K562 (cell line): ENCODE measurements around the gene SLC4A2. TPM values are rescaled to one million over a fixed set of nuclear protein-coding genes. Genes with fewer than 3 reads are reported as not detected.

Experiments used
- ARNT ChIP-seq, 2 experiments: fragments of 450-650 bp; IDR thresholded peaks; 2 replicates each; pipeline ENCODE4 v1.6.1; 2016; ENCODE audit warnings: mild to moderate bottlenecking in 1 of 2
- CHD1 ChIP-seq: fragments of 200-600 bp; sonication (generic); IDR thresholded peaks from one replicate; pipeline ENCODE4 v1.6.1; 2012; ENCODE audit warnings: mild to moderate bottlenecking, moderate library complexity, low read length, inconsistent platforms
- EP400 ChIP-seq: fragments of 450-650 bp; IDR thresholded peaks from 2 replicates; pipeline ENCODE4 v1.6.1; 2017; ENCODE audit warnings: antibody characterized with exemption, mild to moderate bottlenecking, moderate library complexity
- FOXA3 ChIP-seq, 2 experiments: fragments of 450-650 bp in 1 of 2; sonication (generic) in 1 of 2; formaldehyde crosslinking; IDR thresholded peaks in 1 of 2; conservative IDR thresholded peaks in 1 of 2; 2 replicates each; pipeline versions ENCODE4 v1.4.0 to v1.8.0; 2020 to 2022; ENCODE audit warnings: mild to moderate bottlenecking in 2 of 2, missing genetic modification reagents in 1 of 2
- GMEB1 ChIP-seq: fragments of 250-450 bp; sonication (Bioruptor Pico); IDR thresholded peaks from 2 replicates; pipeline ENCODE4 v1.4.0; 2020; ENCODE audit warnings: mild to moderate bottlenecking
- GTF2A2 ChIP-seq: IDR thresholded peaks from 2 replicates; pipeline ENCODE4 v1.6.1; 2016; ENCODE audit warnings: mild to moderate bottlenecking, missing genetic modification characterization, missing compliant biosample characterization
- HDAC8 ChIP-seq: fragments of 450-650 bp; IDR thresholded peaks from 2 replicates; pipeline ENCODE4 v1.6.1; 2016; ENCODE audit warnings: mild to moderate bottlenecking, missing genetic modification characterization, moderate library complexity, missing compliant biosample characterization
- HOMEZ ChIP-seq: fragments of 250-450 bp; sonication (Bioruptor Pico); IDR thresholded peaks from 2 replicates; pipeline ENCODE4 v1.4.0; 2020; ENCODE audit warnings: mild to moderate bottlenecking, moderate library complexity
- KLF13 ChIP-seq: fragments of 450-650 bp; IDR thresholded peaks from 2 replicates; pipeline ENCODE4 v1.6.1; 2016; ENCODE audit warnings: missing genetic modification characterization, low read depth, mild to moderate bottlenecking, missing compliant biosample characterization, moderate library complexity, borderline replicate concordance
- LEF1 ChIP-seq: fragments of 450-650 bp; IDR thresholded peaks from 2 replicates; pipeline ENCODE4 v1.6.1; 2016; ENCODE audit warnings: mild to moderate bottlenecking
- MAFF ChIP-seq: IDR thresholded peaks from 2 replicates; pipeline ENCODE4 v1.6.1; 2012; ENCODE audit warnings: low read length, improper control_type of control experiment
- MTA1 ChIP-seq: fragments of 450-650 bp; IDR thresholded peaks from 2 replicates; pipeline ENCODE4 v1.6.1; 2017; ENCODE audit warnings: borderline replicate concordance
- MTA2 ChIP-seq: fragments of 450-650 bp; IDR thresholded peaks from 2 replicates; pipeline ENCODE4 v1.6.1; 2016; ENCODE audit warnings: low read depth
- MXI1 ChIP-seq: IDR thresholded peaks from 2 replicates; pipeline ENCODE4 v1.6.1; 2011; ENCODE audit warnings: low read depth, mild to moderate bottlenecking, improper control_type of control experiment, low read length
- NCOA4 ChIP-seq: fragments of 450-650 bp; IDR thresholded peaks from 2 replicates; pipeline ENCODE4 v1.6.1; 2018; ENCODE audit warnings: mild to moderate bottlenecking; ENCODE audit not compliant: partially characterized antibody
- RBFOX2 ChIP-seq: fragments of 200-400 bp; formaldehyde crosslinking; IDR thresholded peaks from 2 replicates; pipeline ENCODE4 v1.6.1; 2017; ENCODE audit warnings: low read depth, mild to moderate bottlenecking, low read length, moderate library complexity
- TCFL5 ChIP-seq: fragments of 250-450 bp; sonication (Bioruptor Pico); conservative IDR thresholded peaks from 2 replicates; pipeline ENCODE4 v1.6.1; 2021; ENCODE audit warnings: mild to moderate bottlenecking, moderate library complexity, matching md5 sums
- TRIM24 ChIP-seq, 2 experiments: fragments of 450-650 bp; IDR thresholded peaks; 2 replicates each; pipeline ENCODE4 v1.6.1; 2016
- ZNF354B ChIP-seq: fragments of 250-450 bp; sonication (Bioruptor Pico); IDR thresholded peaks from 2 replicates; pipeline ENCODE4 v1.4.0; 2020
- ZNF668 ChIP-seq: fragments of 250-450 bp; sonication (Bioruptor Pico); IDR thresholded peaks from 2 replicates; pipeline ENCODE4 v1.8.0; 2022; ENCODE audit warnings: mild to moderate bottlenecking, inconsistent platforms
- ZSCAN32 ChIP-seq: fragments of 450-650 bp; formaldehyde crosslinking; IDR thresholded peaks from 2 replicates; pipeline ENCODE4 v1.4.0; 2020; ENCODE audit warnings: mild to moderate bottlenecking, moderate library complexity
- polyA plus RNA-seq, 8 experiments: library from polyadenylated mRNA; depleted of rRNA in 4 of 8; stranded (reverse) in 5 of 8; unstranded in 3 of 8; fragments of >200 nt; fragmentation: Nextera tagmentation in 2 of 8; fragmentation: Illumina TruSeq in 1 of 8; extraction: Ambion mirVana in 2 of 8; extraction: Trizol in 1 of 8; gene quantifications; 2 replicates each; pipeline versions ENCODE4 v1.2.1 to v1.2.3, GENCODE V29; 2011 to 2014; ENCODE audit warnings: inconsistent platforms in 1 of 8, missing spikeins in 1 of 8
- total RNA-seq, 7 experiments: library from RNA; depleted of rRNA in 6 of 7; stranded (reverse); fragments of >200 nt in 6 of 7; fragmentation: Illumina TruSeq in 2 of 7; extraction: Trizol in 2 of 7; gene quantifications; 2 replicates each; pipeline versions ENCODE4 v1.2.1 to v1.2.3, GENCODE V29; 2011 to 2021; ENCODE audit warnings: low replicate concordance in 1 of 7
- TF ChIP-seq, protein P1 (sequence below): fragments of 450-650 bp; IDR thresholded peaks from 2 replicates; pipeline ENCODE4 v1.6.1; 2018; ENCODE audit not compliant: partially characterized antibody

SLC4A2 gene
- total and polyA plus RNA-seq, 9 of the 15 experiments (the other 6 are each of a cell fraction or from before 2014, with no cell fraction given), result 11.4 to 375 (median 130) TPM

DNA sequence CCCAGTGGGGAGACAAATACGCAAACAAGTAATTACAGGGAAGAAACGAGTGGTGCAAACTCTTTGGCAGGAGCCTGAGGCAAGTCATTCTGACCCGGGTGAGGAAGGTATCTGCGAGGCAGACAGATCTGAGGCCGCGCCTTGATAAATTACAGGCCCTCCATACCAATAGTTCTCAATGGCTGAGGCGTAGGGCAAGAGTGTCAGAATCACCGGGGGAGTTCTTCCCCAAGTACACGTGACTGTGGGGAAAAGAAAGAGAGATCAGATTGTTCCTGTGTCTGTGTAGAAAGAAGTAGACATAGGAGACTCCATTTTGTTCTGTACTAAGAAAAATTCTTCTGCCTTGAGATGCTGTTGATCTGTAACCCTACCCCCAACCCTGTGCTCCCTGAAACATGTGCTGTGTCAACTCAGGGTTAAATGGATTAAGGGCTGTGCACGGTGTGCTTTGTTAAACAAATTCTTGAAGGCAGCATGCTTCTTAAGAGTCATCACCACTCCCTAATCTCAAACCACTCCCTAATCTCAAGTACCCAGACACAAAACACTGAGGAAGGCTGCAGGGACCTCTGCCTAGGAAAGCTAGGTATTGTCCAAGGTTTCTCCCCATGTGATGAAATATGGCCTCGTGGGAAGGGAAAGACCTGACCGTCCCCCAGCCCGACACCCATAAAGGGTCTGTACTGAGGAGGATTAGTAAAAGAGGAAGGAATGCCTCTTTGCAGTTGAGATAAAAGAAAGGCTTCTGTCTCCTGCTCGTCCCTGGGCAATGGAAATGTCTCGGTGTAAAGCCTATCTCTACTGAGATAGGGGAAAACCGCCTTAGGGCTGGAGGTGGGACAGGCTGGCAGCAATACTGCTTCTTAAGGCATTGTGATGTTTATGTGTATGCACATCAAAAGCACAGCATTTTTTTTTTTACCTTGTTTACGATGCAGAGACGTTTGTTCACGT lies 32.3 kb upstream of the SLC4A2 start (continued):
- TF ChIP-seq, protein P1, sequence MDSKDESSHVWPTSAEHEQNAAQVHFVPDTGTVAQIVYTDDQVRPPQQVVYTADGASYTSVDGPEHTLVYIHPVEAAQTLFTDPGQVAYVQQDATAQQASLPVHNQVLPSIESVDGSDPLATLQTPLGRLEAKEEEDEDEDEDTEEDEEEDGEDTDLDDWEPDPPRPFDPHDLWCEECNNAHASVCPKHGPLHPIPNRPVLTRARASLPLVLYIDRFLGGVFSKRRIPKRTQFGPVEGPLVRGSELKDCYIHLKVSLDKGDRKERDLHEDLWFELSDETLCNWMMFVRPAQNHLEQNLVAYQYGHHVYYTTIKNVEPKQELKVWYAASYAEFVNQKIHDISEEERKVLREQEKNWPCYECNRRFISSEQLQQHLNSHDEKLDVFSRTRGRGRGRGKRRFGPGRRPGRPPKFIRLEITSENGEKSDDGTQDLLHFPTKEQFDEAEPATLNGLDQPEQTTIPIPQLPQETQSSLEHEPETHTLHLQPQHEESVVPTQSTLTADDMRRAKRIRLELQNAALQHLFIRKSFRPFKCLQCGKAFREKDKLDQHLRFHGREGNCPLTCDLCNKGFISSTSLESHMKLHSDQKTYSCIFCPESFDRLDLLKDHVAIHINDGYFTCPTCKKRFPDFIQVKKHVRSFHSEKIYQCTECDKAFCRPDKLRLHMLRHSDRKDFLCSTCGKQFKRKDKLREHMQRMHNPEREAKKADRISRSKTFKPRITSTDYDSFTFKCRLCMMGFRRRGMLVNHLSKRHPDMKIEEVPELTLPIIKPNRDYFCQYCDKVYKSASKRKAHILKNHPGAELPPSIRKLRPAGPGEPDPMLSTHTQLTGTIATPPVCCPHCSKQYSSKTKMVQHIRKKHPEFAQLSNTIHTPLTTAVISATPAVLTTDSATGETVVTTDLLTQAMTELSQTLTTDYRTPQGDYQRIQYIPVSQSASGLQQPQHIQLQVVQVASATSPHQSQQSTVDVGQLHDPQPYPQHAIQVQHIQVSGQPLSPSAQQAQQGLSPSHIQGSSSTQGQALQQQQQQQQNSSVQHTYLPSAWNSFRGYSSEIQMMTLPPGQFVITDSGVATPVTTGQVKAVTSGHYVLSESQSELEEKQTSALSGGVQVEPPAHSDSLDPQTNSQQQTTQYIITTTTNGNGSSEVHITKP, result peak; percentile 84
- TF ChIP-seq HDAC8 (tag) (peak; percentile 95), CHD1 (peak; percentile 56), NCOA4 (peak; percentile 4), GMEB1 (CRISPR knock-in tag) (peak; percentile 70), RBFOX2 (peak; percentile 37; the same call in 1 of the 2 replicates), GTF2A2 (tag) (peak; percentile 93), FOXA3 (CRISPR knock-in tag; conservative IDR thresholded peaks at IDR 0.05 in 1 of 2, IDR thresholded peaks at IDR 0.05 in 1 of 2) (peak; percentile 30 to 57; a peak in 2 of 4 replicates), MAFF (peak; percentile 7; the same call in 1 of the 2 replicates), ZNF668 (CRISPR knock-in tag) (peak; percentile 92), KLF13 (peak; percentile 68; the same call in 1 of the 2 replicates), ARNT (IDR thresholded peaks at IDR 0.05) (peak in 1 of 2 experiments; percentile 12; a peak in 2 of 4 replicates), TCFL5 (CRISPR knock-in tag) (peak; percentile 89), TRIM24 (IDR thresholded peaks at IDR 0.05) (peak; percentile 16 to 40; a peak in 2 of 4 replicates), MTA2 (peak; percentile 41; the same call in 1 of the 2 replicates), LEF1 (peak; percentile 87), EP400 (peak; percentile 79), ZNF354B (CRISPR knock-in tag) (peak; percentile 79; the same call in 1 of the 2 replicates), MXI1 (peak; percentile 69), HOMEZ (CRISPR knock-in tag) (peak; percentile 96), MTA1 (0 out of 2 replicates have a peak, but pooled peaks have one; percentile 13), ZSCAN32 (CRISPR knock-in tag) (peak; percentile 14; the same call in 1 of the 2 replicates)
